HepG2 (cell line): ENCODE results near the gene VWA5B1. TPM values are rescaled to one million over a fixed set of nuclear protein-coding genes. Genes with fewer than 3 reads are reported as not detected.

Experiments
- ATAC-seq: fragments of 200-7000 bp; cut with Tn5 transposase; 3 replicates; pipeline ENCODE4 v1.9.1; 2020; ENCODE audit warnings: mild to moderate bottlenecking, moderate library complexity
- BruUV-seq: library from RNA; stranded (reverse); fragments of 400-500 nt; replicated peaks from 2 replicates; lab custom pipeline; 2021; lab: Mats Ljungman, UMichigan
- CTCF ChIA-PET: fragments of 300-600 bp; formaldehyde crosslinking; extraction: SDS; loops from one replicate; lab custom pipeline; 2021; ENCODE audit warnings: low total read pairs, inconsistent platforms, low intra/inter-chr PET ratio; lab: Yijun Ruan, JAX
- POLR2A ChIA-PET: fragments of 350-600 bp; sonication (Branson Sonifier 250); formaldehyde crosslinking; loops from one replicate; lab custom pipeline; 2020; ENCODE audit warnings: antibody characterized with exemption, inconsistent platforms; lab: Yijun Ruan, JAX
- DNase-seq: peaks from one replicate; pipeline ENCODE4 v3.0.0-alpha.2; 2015; ENCODE audit warnings: low spot score
- FAIRE-seq: peaks from 3 replicates; lab custom pipeline; 2011; peaks lifted over from hg19 to GRCh38; lab: Jason Lieb, UNC
- H2AFZ ChIP-seq: one replicate; pipeline ENCODE4 v1.6.1; 2011; ENCODE audit warnings: low read length, inconsistent platforms
- H3K27ac ChIP-seq: fragments of 300-600 bp; 3 replicates; pipeline ENCODE4 v1.8.0; 2011; ENCODE audit warnings: mixed run types, mild to moderate bottlenecking, mixed read lengths, low read length, inconsistent platforms; ENCODE audit not compliant: insufficient read depth; ENCODE audit errors: extremely low read length
- H3K27me3 ChIP-seq, 2 experiments: fragments of 200-600 bp in 1 of 2; 2 replicates in 1 of 2; 3 replicates in 1 of 2; pipeline versions ENCODE4 v1.6.0 to v1.8.0; 2011; ENCODE audit warnings: low read length in 2 of 2, mild to moderate bottlenecking in 2 of 2, moderate library complexity in 2 of 2, inconsistent platforms in 1 of 2; ENCODE audit not compliant: insufficient read depth in 2 of 2, control insufficient read depth in 1 of 2
- H3K36me3 ChIP-seq, 2 experiments: fragments of 200-600 bp in 1 of 2; replicated peaks in 1 of 2; 2 replicates in 1 of 2; 3 replicates in 1 of 2; pipeline versions ENCODE4 v1.5.1 to v1.8.0; 2011; ENCODE audit warnings: low read length in 2 of 2, inconsistent platforms in 1 of 2; ENCODE audit not compliant: insufficient read depth in 2 of 2, control insufficient read depth in 1 of 2
- H3K4me1 ChIP-seq: 2 replicates; pipeline ENCODE4 v1.5.1; 2012; ENCODE audit warnings: low read length, inconsistent platforms; ENCODE audit not compliant: insufficient read depth
- H3K4me2 ChIP-seq: 2 replicates; pipeline ENCODE4 v1.6.0; 2011; ENCODE audit warnings: low read depth, low read length, inconsistent platforms
- H3K4me3 ChIP-seq, 3 experiments: fragments of 200-600 bp in 1 of 3; sonication (generic), shearing (Covaris generic) in 1 of 3; replicated peaks in 1 of 3; 2 replicates each; pipeline ENCODE4 v1.5.1; 2011 to 2016; ENCODE audit warnings: low read length in 3 of 3, inconsistent platforms in 2 of 3, low read depth in 2 of 3, mild to moderate bottlenecking in 2 of 3, control low read depth in 1 of 3, mixed read lengths in 1 of 3; ENCODE audit not compliant: insufficient read depth in 1 of 3
- H3K79me2 ChIP-seq: one replicate; pipeline ENCODE4 v1.6.1; 2011; ENCODE audit warnings: low read length, inconsistent platforms; ENCODE audit not compliant: insufficient read depth
- H3K9ac ChIP-seq: 2 replicates; pipeline ENCODE4 v1.6.0; 2011; ENCODE audit warnings: mild to moderate bottlenecking, low read depth, low read length, inconsistent platforms; ENCODE audit not compliant: insufficient read depth
- H3K9me3 ChIP-seq: 2 replicates; pipeline ENCODE4 v1.5.1; 2012; ENCODE audit warnings: mild to moderate bottlenecking, low read length
- H4K20me1 ChIP-seq: 2 replicates; pipeline ENCODE4 v1.6.0; 2011; ENCODE audit warnings: inconsistent platforms, mild to moderate bottlenecking, low read length, moderate library complexity; ENCODE audit not compliant: insufficient read depth
- CCAR2 ChIP-seq: fragments of 200-400 bp; formaldehyde crosslinking; optimal IDR thresholded peaks from 2 replicates; pipeline ENCODE3; 2018; ENCODE audit warnings: low read depth, mild to moderate bottlenecking, low read length, moderate library complexity
- ELF3 ChIP-seq: IDR thresholded peaks from 2 replicates; pipeline ENCODE4 v1.6.1; 2016; ENCODE audit warnings: missing genetic modification reagents, missing compliant biosample characterization
- FOSL2 ChIP-seq: sonication (generic); formaldehyde crosslinking; IDR thresholded peaks from 2 replicates; pipeline ENCODE4 v1.4.0; 2020; ENCODE audit warnings: missing genetic modification reagents
- FOXP1 ChIP-seq, 2 experiments: fragments of 450-650 bp in 1 of 2; IDR thresholded peaks; 2 replicates each; pipeline ENCODE4 v1.6.1; 2017 to 2018; ENCODE audit warnings: antibody characterized with exemption in 1 of 2
- GATAD1 ChIP-seq: IDR thresholded peaks from 2 replicates; pipeline ENCODE4 v1.6.1; 2016; ENCODE audit warnings: missing genetic modification reagents, missing compliant biosample characterization
- GZF1 ChIP-seq: sonication (generic); formaldehyde crosslinking; IDR thresholded peaks from 2 replicates; pipeline ENCODE4 v1.5.1; 2020; ENCODE audit warnings: mild to moderate bottlenecking, missing genetic modification reagents
- NR2F2 ChIP-seq: IDR thresholded peaks from 2 replicates; pipeline ENCODE4 v1.6.1; 2012; ENCODE audit warnings: low read depth, inconsistent platforms, borderline replicate concordance
- SMAD1 ChIP-seq: sonication (generic); formaldehyde crosslinking; IDR thresholded peaks from 2 replicates; pipeline ENCODE4 v1.4.0; 2020; ENCODE audit warnings: missing genetic modification reagents, low read depth, mild to moderate bottlenecking, borderline replicate concordance
- SMAD3 ChIP-seq: sonication (generic); formaldehyde crosslinking; IDR thresholded peaks from 2 replicates; pipeline ENCODE4 v1.4.0; 2020; ENCODE audit warnings: missing genetic modification reagents
- SMARCE1 ChIP-seq: fragments of 450-650 bp; IDR thresholded peaks from 2 replicates; pipeline ENCODE4 v1.6.1; 2017; ENCODE audit warnings: borderline replicate concordance
- THAP11 ChIP-seq: IDR thresholded peaks from 2 replicates; pipeline ENCODE4 v1.6.1; 2016; ENCODE audit warnings: missing biosample characterization, missing genetic modification reagents
- UBTF ChIP-seq: sonication (generic); formaldehyde crosslinking; IDR thresholded peaks from 2 replicates; pipeline ENCODE4 v1.4.0; 2020; ENCODE audit warnings: mild to moderate bottlenecking, missing genetic modification reagents
- ZMYM4 ChIP-seq: sonication (generic); formaldehyde crosslinking; IDR thresholded peaks from 2 replicates; pipeline ENCODE4 v1.8.1; 2023; ENCODE audit warnings: mild to moderate bottlenecking, missing genetic modification reagents
- ZNF225 ChIP-seq: sonication (generic); formaldehyde crosslinking; IDR thresholded peaks from 2 replicates; pipeline ENCODE4 v1.4.0; 2020; ENCODE audit warnings: mild to moderate bottlenecking, missing genetic modification reagents
- ZNF431 ChIP-seq: sonication (generic); formaldehyde crosslinking; IDR thresholded peaks from 2 replicates; pipeline ENCODE4 v1.9.0; 2022; ENCODE audit warnings: missing genetic modification reagents, low read depth, mild to moderate bottlenecking, borderline replicate concordance
- ZNF570 ChIP-seq: sonication (generic); formaldehyde crosslinking; IDR thresholded peaks from 2 replicates; pipeline ENCODE4 v1.4.0; 2020; ENCODE audit warnings: mild to moderate bottlenecking, missing genetic modification reagents, borderline replicate concordance
- ZNF580 ChIP-seq: IDR thresholded peaks from 2 replicates; pipeline ENCODE4 v1.6.1; 2016; ENCODE audit warnings: low read depth, borderline replicate concordance
- ZNF605 ChIP-seq: sonication (generic); formaldehyde crosslinking; IDR thresholded peaks from 2 replicates; pipeline ENCODE4 v1.8.0; 2022; ENCODE audit warnings: mild to moderate bottlenecking, missing genetic modification reagents
- ZNF607 ChIP-seq: sonication (generic); formaldehyde crosslinking; IDR thresholded peaks from 2 replicates; pipeline ENCODE4 v1.5.1; 2020; ENCODE audit warnings: missing genetic modification reagents, mild to moderate bottlenecking, borderline replicate concordance
- ZNF615 ChIP-seq: sonication (generic); formaldehyde crosslinking; IDR thresholded peaks from 2 replicates; pipeline ENCODE4 v1.5.0; 2020; ENCODE audit warnings: mild to moderate bottlenecking, missing genetic modification reagents, borderline replicate concordance
- ZNF839 ChIP-seq: sonication (generic); formaldehyde crosslinking; IDR thresholded peaks from 2 replicates; pipeline ENCODE4 v1.4.0; 2020; ENCODE audit warnings: missing genetic modification reagents, mild to moderate bottlenecking, borderline replicate concordance
- ZSCAN31 ChIP-seq: sonication (generic); formaldehyde crosslinking; IDR thresholded peaks from 2 replicates; pipeline ENCODE4 v1.5.0; 2020; ENCODE audit warnings: low read depth, mild to moderate bottlenecking, missing genetic modification reagents
- ZSCAN5A ChIP-seq: sonication (generic); formaldehyde crosslinking; IDR thresholded peaks from 2 replicates; pipeline ENCODE4 v1.8.0; 2022; ENCODE audit warnings: mild to moderate bottlenecking, missing genetic modification reagents, borderline replicate concordance
- WGBS: methylation state at CpG from one replicate; pipeline ENCODE4 v1.1.6; 2017; ENCODE audit warnings: low lambda C conversion rate; 5-methylcytosine and 5-hydroxymethylcytosine counted together
- in situ Hi-C: cut with HindIII; loops from 2 replicates; pipeline ENCODE4 v1.10.0; 2017; ENCODE audit warnings: low pct_unique_long_range_greater_than_20kb; ENCODE audit not compliant: extremely low pct_ligation_motif_present
- intact Hi-C: fragments of 100-400 bp; cut with micrococcal nuclease; formaldehyde crosslinking; loops from one replicate; pipeline ENCODE4 v1.10.0; 2022; ENCODE audit not compliant: unreplicated experiment
- polyA plus RNA-seq, 8 experiments: library from polyadenylated mRNA; depleted of rRNA in 3 of 8; stranded (reverse) in 7 of 8; unstranded in 1 of 8; fragments of >200 nt; fragmentation: Illumina TruSeq in 4 of 8; extraction: Trizol in 4 of 8; gene quantifications; 2 replicates each; pipeline versions ENCODE4 v1.2.1 to v1.2.3, GENCODE V29; 2011 to 2016; ENCODE audit warnings: low read depth in 4 of 8, missing spikeins in 1 of 8, mixed read lengths in 1 of 8; ENCODE audit not compliant: insufficient read depth in 1 of 8
- total RNA-seq, 5 experiments: library from RNA; depleted of rRNA; stranded (reverse); fragments of >200 nt; fragmentation: Illumina TruSeq; extraction: Trizol; gene quantifications; 2 replicates each; pipeline ENCODE4 v1.2.3, GENCODE V29; 2016; ENCODE audit warnings: low read depth in 1 of 5

Gene VWA5B1
- total and polyA plus RNA-seq, 2 of the 13 experiments (the other 11 are each of a cell fraction or from before 2014, with no cell fraction given): not detected

GRCh38 chr1:20318521-20318920 lies 27.8 kb downstream of the VWA5B1 start (continued):
- TF ChIP-seq ZSCAN5A (CRISPR knock-in tag): no peak
- TF ChIP-seq ZNF580 (CRISPR knock-in tag): no peak
- TF ChIP-seq ZNF570 (CRISPR knock-in tag): no peak
- TF ChIP-seq GATAD1 (CRISPR knock-in tag): no peak
- TF ChIP-seq GZF1 (CRISPR knock-in tag): no peak
- no peak for TF ChIP-seq ZMYM4

- Histone ChIP-seq H3K4me1 (no peaks in the 10 kb centered on the region), H3K36me3 (no peaks in the 10 kb centered on the region), H3K27me3 (peaks cover 11 to 87% of the 10 kb centered on the region in 2 experiments), H3K79me2 (no peaks in the 10 kb centered on the region), H3K9ac (no peak overlapping the region), H2AFZ (no peak overlapping the region), H3K4me3 (no peak overlapping the region), H3K4me2 (no peak overlapping the region), H3K9me3 (no peaks in the 10 kb centered on the region), H3K27ac (no peak overlapping the region), H4K20me1 (no peaks in the 10 kb centered on the region)
- CTCF ChIA-PET: no interaction called here
- POLR2A ChIA-PET: no interaction called here
- intact Hi-C loops (loop anchor here (5.0 kb wide), 1 partner anchor 617 kb away; no protein-coding TSS in a partner anchor), in situ Hi-C loops (no loop called here)
- DNase-seq (no peak), FAIRE-seq (no peak), ATAC-seq (no peak)
- no TSS peak for BruUV-seq
- 26% methylated on average over 4 of the region's 4 CpGs for WGBS
- TF ChIP-seq ZSCAN31 (CRISPR knock-in tag): no peak
- TF ChIP-seq ZNF225 (CRISPR knock-in tag): no peak
- no peak for TF ChIP-seq NR2F2
- no peak for TF ChIP-seq THAP11
- no peak for TF ChIP-seq SMARCE1
- no peak for TF ChIP-seq ZNF607 (CRISPR knock-in tag)
- TF ChIP-seq CCAR2: no peak
- no peak for TF ChIP-seq ZNF605
- no peak for TF ChIP-seq UBTF
- no peak for TF ChIP-seq ZNF615
- no peak for TF ChIP-seq SMAD1 (CRISPR knock-in tag)
- TF ChIP-seq SMAD3: no peak
- TF ChIP-seq FOSL2 (CRISPR knock-in tag): no peak
- no peak for TF ChIP-seq ELF3
- no peak for TF ChIP-seq ZNF431 (CRISPR knock-in tag)
- no peak for TF ChIP-seq ZNF839 (CRISPR knock-in tag)
- no peak for TF ChIP-seq FOXP1 (IDR thresholded peaks at IDR 0.05)
- TF ChIP-seq FOXP1 (CRISPR knock-in tag; IDR thresholded peaks at IDR 0.05): no peak
Measured at GRCh38 chr1:20318971-20319370, 28.3 kb downstream of the VWA5B1 start.
